ENCODE data around the gene BCAS3. TPM values are rescaled to one million over a fixed set of nuclear protein-coding genes. Genes with fewer than 3 reads are reported as not detected.

Gene BCAS3
- total and polyA plus RNA-seq, 10 donors: 3.7 to 56.0 (median 42.3) TPM

- H3K27me3 ChIP-seq (replicated peaks in 1 of 7): no peaks in the 10 kb centered on the region
- no peak overlapping the region for H3K4me3 ChIP-seq
- no peak overlapping the region for H3K27ac ChIP-seq
- no peaks in the 10 kb centered on the region for H3K36me3 ChIP-seq
- intact Hi-C loops (cut with DNase I; ENCODE audit: low total_unique reads): no loop called here
- no peak for DNase-seq
- H3K9me3 ChIP-seq: peaks cover 0 to 3% (median under 1%) of the 10 kb centered on the region in 8 donors
- peaks cover 0 to 11% (median 3%) of the 10 kb centered on the region in 6 donors for H3K4me1 ChIP-seq
- TF ChIP-seq POLR2AphosphoS5 (IDR thresholded peaks at IDR 0.05) (no peak), POLR2A (IDR thresholded peaks at IDR 0.05) (no peak), CTCF (IDR thresholded peaks at IDR 0.05 in 8 of 11, conservative IDR thresholded peaks at IDR 0.05 in 3 of 11) (no peak)
- WGBS, 5 donors: 71 to 93% (median 84%) methylated on average over 2 of the region's 2 CpGs
These were observed 444.8 kb downstream of the BCAS3 start for GRCh38 chr17:61122326-61122913.

- DNase-seq: no peak
- no peak overlapping the region for H3K4me3 ChIP-seq
- no peak for TF ChIP-seq POLR2AphosphoS5 (IDR thresholded peaks at IDR 0.05)
- 86 to 98% (median 96%) methylated on average over 1 of the region's 1 CpG for WGBS, 5 donors
- intact Hi-C loops (cut with DNase I; ENCODE audit: low total_unique reads): no loop called here
- H3K9me3 ChIP-seq: no peaks in the 10 kb centered on the region
- H3K4me1 ChIP-seq: peaks cover 7 to 33% (median 19%) of the 10 kb centered on the region in 6 donors
- H3K27me3 ChIP-seq (replicated peaks in 1 of 7): peaks cover 0 to 5% (median 0%) of the 10 kb centered on the region in 7 donors
- H3K36me3 ChIP-seq: no peaks in the 10 kb centered on the region
- no peak overlapping the region for H3K27ac ChIP-seq
These were observed 446.9 kb downstream of the BCAS3 start for GRCh38 chr17:61124562-61124961.

- TF ChIP-seq POLR2AphosphoS5 (IDR thresholded peaks at IDR 0.05) (no peak), CTCF (IDR thresholded peaks at IDR 0.05 in 8 of 11, conservative IDR thresholded peaks at IDR 0.05 in 3 of 11) (no peak), POLR2A (IDR thresholded peaks at IDR 0.05) (no peak)
These were observed 449.0 kb downstream of the BCAS3 start for GRCh38 chr17:61126473-61127249.

GRCh38 chr17:61127960-61128359, 450.3 kb downstream of the BCAS3 start:
- Histone ChIP-seq H3K36me3 (no peaks in the 10 kb centered on the region), H3K9me3 (no peaks in the 10 kb centered on the region), H3K4me1 (peaks cover 7 to 42% (median 25%) of the 10 kb centered on the region in 6 donors), H3K4me3 (no peak overlapping the region), H3K27ac (peak overlapping the region in 3 of 8 donors; percentile 42 to 47 (median 47)), H3K27me3 (replicated peaks in 1 of 7) (peaks cover 0 to 5% (median 0%) of the 10 kb centered on the region in 7 donors)
- WGBS, 5 donors: 74 to 98% (median 87%) methylated on average over 2 of the region's 2 CpGs
- TF ChIP-seq CTCF (IDR thresholded peaks at IDR 0.05 in 8 of 11, conservative IDR thresholded peaks at IDR 0.05 in 3 of 11) (no peak), POLR2A (IDR thresholded peaks at IDR 0.05) (no peak), POLR2AphosphoS5 (IDR thresholded peaks at IDR 0.05) (no peak)
- intact Hi-C loops (cut with DNase I; ENCODE audit: low total_unique reads): no loop called here
- no peak for DNase-seq

More at GRCh38 chr17:61126473-61127249, 449.0 kb downstream of the BCAS3 start:
- WGBS, 5 donors: 67 to 83% (median 75%) methylated on average over 11 of the region's 11 CpGs
- H3K4me1 ChIP-seq: peaks cover 7 to 42% (median 25%) of the 10 kb centered on the region in 6 donors
- H3K27ac ChIP-seq: no peak overlapping the region
- intact Hi-C loops (cut with DNase I; ENCODE audit: low total_unique reads): no loop called here
- no peaks in the 10 kb centered on the region for H3K9me3 ChIP-seq
- no peak for DNase-seq
- H3K27me3 ChIP-seq (replicated peaks in 1 of 7): peaks cover 0 to 5% (median 0%) of the 10 kb centered on the region in 7 donors
- H3K4me3 ChIP-seq: no peak overlapping the region
- no peaks in the 10 kb centered on the region for H3K36me3 ChIP-seq

Measured in spleen (tissue), 11 donors.